ENCODE results near the gene TEX2.
"Not testable (repeated sequence)": the region's sequence is repeated elsewhere in the genome, so short reads cannot be mapped to it uniquely, and the experiment has no call there.

Gene TEX2

DNA sequence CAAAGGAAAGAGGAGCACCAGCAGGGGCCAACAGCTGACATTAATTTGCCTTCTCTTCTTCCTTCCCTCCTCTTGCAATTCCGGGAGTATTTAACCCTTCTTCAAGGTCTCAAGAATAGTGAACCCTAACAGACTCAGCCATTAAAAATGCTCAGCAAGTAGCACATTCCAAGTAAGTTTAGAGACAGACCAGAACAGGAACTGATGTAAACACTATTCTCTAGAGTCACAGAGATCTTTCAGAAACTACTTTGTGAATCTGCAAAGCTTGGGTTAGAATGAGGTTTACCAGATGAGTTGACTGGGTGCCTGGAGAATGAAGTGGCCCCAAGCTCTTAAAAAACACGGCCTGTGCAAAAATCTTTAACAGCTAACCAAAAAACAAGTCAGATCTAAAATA, 50.9 kb downstream of the TEX2 start:
- DNase-seq (ENCODE audit: low spot score): no peak

DNA sequence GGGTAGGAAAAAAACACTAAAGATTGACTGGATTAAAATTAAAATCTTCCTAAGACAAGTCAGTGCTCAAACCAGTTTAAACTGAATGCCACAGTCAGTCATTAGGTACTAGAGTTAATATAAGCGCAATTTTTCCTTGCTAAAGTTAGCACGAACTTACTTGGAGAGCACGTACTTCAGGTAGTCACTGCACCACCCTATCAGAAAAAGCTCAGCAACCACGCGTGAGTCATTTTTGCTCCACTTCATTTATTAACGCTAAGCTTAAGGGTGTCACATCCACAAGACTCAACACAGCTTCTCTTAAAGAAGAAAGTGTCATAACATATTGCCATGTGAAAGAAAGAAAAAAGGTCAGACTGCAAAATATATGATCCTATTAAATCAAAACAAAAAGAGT, 53.1 kb downstream of the TEX2 start:
- DNase-seq (ENCODE audit: low spot score): no peak

DNA sequence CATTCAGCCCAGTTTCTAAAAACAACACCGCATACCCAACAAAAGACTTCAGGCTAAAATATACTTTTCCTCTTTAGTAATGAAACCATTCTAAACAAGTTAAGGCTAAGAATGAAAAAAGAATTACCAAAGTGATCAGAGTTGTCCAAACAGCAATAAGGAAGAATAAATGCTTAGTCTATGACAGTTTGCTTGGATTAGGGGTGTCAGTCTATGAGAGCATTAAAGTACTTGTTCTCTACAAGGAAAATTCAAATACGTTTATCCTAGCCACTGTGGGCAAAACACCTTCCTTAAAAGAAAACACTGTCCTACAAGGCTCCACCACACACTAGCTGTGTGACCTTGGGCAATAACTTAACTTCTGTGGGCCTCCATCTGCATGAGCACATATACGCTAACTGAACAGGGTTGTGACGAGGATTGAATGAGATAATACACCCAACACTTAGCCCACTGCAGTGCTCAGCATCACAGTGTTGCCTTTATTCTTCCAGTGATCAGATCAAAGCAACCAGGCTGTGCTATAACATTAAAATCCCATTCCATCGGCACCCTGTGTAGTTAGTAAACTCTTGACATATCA, 53.6 kb downstream of the TEX2 start:
- DNase-seq (ENCODE audit: low spot score): no peak

GRCh38 chr17:64208656-64209055, 54.4 kb downstream of the TEX2 start:
- DNase-seq (ENCODE audit: low spot score): not testable (repeated sequence)

DNA sequence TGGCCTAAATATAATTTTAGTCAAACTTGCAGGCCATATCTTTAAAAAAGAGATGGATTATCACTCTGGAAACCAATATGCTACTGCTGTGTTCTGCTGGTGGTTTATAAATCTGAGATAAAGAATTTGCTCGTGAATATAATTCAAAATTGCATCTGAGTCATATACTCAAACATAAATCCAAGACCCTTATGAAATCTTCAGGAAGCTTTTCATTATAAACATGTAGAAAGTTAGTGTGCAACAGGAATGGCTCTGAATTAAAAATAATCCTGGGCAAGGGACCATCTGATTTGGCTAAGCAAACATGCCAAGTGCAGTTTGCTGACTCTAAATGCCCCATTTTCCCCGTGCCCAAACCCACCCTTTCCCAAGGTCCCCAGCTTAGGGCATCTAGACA, 57.3 kb downstream of the TEX2 start:
- no peak for DNase-seq (ENCODE audit: low spot score)

GRCh38 chr17:64203630-64204029, 59.4 kb downstream of the TEX2 start:
- no peak for DNase-seq (ENCODE audit: low spot score)

GRCh38 chr17:64202683-64203344, 60.2 kb downstream of the TEX2 start:
- DNase-seq (ENCODE audit: low spot score): no peak

DNA sequence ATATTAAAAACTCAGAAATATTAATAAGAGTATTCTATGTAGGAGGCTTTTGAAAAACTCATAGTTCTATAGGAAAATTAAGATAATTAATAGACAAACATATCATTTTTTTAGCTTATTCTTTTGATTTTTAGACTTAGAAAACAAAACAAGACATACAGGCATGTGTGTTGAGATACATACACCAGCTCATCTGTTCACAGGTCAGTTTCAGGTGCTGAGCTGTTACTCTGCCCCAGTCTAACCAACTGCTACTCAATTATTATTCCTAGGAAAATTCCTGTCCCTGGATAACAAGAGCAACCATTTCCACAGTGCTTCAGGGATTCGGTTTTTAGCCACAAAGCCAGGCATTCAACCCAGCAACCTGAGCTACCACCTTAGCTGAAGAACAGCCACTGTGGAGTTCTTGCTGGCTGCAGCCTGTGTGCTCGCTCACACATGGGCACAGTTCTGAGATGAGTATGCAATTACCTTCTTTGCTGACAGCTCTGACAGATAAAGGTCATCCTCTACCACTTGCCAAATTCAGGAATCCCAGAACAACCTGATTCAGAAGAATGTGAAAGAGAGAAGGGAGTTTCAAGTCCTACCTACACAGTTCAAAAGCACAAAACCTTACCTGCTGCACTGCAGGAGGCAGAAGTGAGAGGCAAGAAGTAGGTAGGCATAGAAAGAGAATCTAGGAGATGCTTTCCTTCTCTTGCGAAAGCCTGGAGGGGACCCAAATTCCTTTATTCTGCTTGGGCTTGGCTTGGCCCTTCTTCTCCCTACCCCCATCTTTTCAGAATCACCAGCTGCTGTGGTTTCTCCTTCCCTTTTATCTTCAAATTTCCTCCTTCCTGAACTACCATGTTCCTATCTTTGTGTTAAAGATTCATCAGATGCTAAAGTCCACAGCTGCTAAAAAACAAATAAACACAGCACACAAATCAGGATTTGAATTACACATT, 62.7 kb downstream of the TEX2 start:
- DNase-seq (ENCODE audit: low spot score): no peak

- no peak for DNase-seq (ENCODE audit: low spot score)
Measured at GRCh38 chr17:64198331-64199090, 64.5 kb downstream of the TEX2 start.

GRCh38 chr17:64196601-64197000, 66.5 kb downstream of the TEX2 start:
- DNase-seq (ENCODE audit: low spot score): no peak

DNA sequence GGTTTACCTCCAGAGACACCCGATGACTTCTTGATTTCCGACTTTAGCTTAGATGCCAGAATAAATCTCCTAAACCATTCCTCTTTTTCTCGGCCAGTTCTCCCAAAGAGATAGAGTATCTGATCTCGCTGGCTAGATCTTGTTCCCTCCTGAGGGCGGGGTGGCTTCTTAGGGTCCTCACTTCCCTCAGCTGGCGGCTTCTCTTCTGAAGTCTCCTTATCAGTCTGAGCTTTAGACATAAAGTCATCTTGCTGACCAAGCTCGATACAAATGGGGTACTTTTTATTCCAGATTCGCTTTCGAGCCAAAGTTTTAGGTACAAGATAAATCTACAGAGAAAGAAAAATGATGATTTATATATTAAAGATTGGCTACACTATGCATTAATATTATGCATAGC, 69.5 kb downstream of the TEX2 start:
- DNase-seq (ENCODE audit: low spot score): no peak

DNA sequence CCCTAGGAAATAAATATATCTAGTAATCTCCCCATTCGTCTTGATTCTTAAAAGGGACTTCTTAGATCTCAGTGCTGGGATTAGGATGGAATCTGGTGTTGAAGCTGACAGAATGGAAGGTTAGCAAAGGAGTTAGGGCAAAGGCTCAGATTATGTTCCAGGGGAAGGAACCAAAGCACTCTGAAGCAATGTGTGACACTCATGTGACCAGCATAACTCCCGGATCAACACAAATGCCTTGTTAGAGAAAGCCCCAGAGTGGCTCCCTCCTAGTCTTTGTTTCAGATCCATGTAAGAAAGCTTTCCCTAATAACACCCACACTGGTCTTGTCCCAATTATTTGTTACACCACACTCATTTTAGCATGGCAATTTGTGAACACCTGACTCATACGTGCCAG, 70.5 kb downstream of the TEX2 start:
- no peak for DNase-seq (ENCODE audit: low spot score)

DNA sequence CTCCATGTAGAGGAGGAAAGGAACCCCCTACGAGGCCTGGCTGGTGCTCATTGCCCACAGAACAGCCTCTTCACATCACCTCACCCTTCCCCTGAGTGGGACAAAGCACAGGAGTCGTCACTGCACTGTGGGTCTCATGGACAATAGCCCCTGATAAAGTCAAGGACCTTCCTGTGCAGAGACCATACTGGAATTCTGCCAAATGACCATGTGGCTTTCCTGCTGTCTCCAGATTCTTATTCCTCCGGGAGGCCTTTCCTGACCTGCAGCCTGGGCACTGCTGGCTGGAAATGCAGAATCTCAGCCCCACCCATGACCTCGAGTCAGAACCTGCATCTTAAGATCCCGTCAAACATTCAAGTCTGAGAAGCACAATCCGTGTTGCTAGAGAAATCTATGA, 72.6 kb downstream of the TEX2 start:
- no peak for DNase-seq (ENCODE audit: low spot score)

GRCh38 chr17:64188088-64188487, 75.0 kb downstream of the TEX2 start:
- no peak for DNase-seq (ENCODE audit: low spot score)

GRCh38 chr17:64187093-64187895, 75.8 kb downstream of the TEX2 start:
- no peak for DNase-seq (ENCODE audit: low spot score)

DNA sequence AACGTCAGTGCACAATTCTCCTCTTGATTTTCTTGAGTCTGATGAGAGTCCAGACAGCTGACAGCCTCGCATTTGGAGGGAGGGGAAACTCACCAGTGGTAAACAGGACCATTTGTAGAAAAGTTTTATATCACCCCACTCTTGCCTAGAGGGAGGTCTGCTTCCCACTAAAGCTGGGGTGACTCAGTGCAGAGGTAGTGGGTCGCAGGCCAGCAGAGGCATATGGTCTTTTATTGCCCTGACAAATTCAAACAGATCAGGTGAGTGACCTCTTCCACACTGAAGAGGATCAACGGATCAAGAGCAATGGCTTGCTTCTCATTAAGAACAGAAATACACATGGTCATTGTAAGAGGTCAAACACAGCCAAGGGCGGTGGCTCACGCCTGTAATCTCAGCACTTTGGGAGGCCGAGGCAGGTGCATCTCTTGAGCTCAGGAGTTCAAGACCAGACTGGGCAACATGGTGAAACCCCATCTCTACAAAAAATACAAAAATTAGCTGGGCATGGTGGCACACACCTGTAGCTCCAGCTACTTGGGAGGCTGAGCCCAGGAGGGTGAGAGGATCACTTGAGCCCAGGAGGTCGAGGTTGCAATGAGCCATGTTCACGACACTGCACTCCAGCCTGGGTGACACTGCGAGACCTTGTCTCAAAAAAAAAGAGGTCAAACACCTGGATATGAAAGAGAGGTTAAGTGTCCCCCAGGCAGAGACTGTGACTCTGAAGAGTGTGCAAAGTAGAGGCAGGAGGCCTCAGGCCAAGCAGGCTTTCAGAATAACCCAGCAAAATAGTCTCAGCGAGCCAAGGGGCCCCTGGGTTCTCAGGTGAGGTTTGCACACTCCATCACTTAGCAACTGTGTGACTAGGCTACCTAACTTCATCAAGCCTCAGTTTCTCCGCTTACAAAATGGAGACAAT, 76.6 kb downstream of the TEX2 start:
- no peak for DNase-seq (ENCODE audit: low spot score)

- not testable (repeated sequence) for DNase-seq (ENCODE audit: low spot score)
Measured at GRCh38 chr17:64185557-64185956, 77.5 kb downstream of the TEX2 start.

GRCh38 chr17:64185101-64185500, 78.0 kb downstream of the TEX2 start:
- DNase-seq (ENCODE audit: low spot score): no peak

- DNase-seq (ENCODE audit: low spot score): no peak
Measured at GRCh38 chr17:64183815-64184214, 79.2 kb downstream of the TEX2 start.

DNA sequence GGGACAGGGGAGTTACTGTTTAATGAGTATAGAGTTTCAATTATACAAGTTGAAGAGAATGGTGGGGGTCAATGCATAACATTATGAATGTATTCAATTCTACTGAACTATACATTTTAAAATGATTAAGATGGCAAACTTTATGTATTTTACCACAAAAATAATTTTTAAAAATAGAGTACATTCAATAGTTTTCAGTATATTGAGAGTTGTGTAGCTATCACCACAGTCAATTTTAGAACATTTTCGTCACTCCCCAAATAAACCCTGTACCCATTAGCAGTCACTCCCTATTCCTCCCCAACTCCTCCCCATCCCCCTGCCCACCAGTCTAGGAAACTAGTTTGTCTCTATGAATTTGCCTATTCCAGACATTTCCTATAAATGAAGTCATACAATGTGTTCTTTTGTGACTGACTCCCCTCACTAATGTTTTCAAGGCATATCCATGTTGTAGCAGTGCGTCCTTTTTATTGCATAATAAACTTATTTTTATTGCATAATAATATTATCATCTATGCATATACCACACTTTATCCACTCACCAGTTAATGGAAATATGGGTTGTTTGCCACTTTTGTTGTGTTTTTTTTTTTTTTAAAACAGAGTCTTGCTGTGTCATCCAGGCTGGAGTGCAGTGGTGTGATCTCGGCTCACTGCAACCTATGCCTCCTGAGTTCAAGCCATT, 80.6 kb downstream of the TEX2 start:
- no peak for DNase-seq (ENCODE audit: low spot score)
